Smooth muscle cell (in vitro differentiated cells): ENCODE results near the gene APLP1. TPM values are rescaled to one million over a fixed set of nuclear protein-coding genes. Genes with fewer than 3 reads are reported as not detected.
"Not testable (repeated sequence)": the region's sequence is repeated elsewhere in the genome, so short reads cannot be mapped to it uniquely, and the experiment has no call there.

Source experiments
- DNase-seq: peaks from one replicate; lab custom pipeline; 2025; ENCODE audit not compliant: unreplicated experiment; lab: John Stamatoyannopoulos, UW
- H2AFZ ChIP-seq: fragments of 200-600 bp; sonication (generic); 2 replicates; pipeline ENCODE4 v1.6.0; 2016; ENCODE audit warnings: antibody characterized with exemption, low read depth, mild to moderate bottlenecking
- H3F3A ChIP-seq: fragments of 200-600 bp; sonication (generic); 2 replicates; pipeline ENCODE4 v1.6.0; 2017; ENCODE audit warnings: antibody characterized with exemption, low read depth
- H3K27ac ChIP-seq: fragments of 200-600 bp; sonication (generic); 2 replicates; pipeline ENCODE4 v1.5.1; 2016; ENCODE audit warnings: low read depth, mild to moderate bottlenecking
- H3K27me3 ChIP-seq: fragments of 200-600 bp; sonication (generic); 2 replicates; pipeline ENCODE4 v1.6.1; 2016; ENCODE audit warnings: low read depth, mild to moderate bottlenecking
- H3K36me3 ChIP-seq: fragments of 200-600 bp; sonication (generic); 2 replicates; pipeline ENCODE4 v1.5.1; 2016; ENCODE audit warnings: low read depth
- H3K4me1 ChIP-seq: fragments of 200-600 bp; sonication (generic); 2 replicates; pipeline ENCODE4 v1.5.1; 2016; ENCODE audit warnings: low read depth
- H3K4me2 ChIP-seq: fragments of 200-600 bp; sonication (generic); 2 replicates; pipeline ENCODE4 v1.6.0; 2016; ENCODE audit warnings: mild to moderate bottlenecking
- H3K4me3 ChIP-seq: fragments of 200-600 bp; sonication (generic); 2 replicates; pipeline ENCODE4 v1.5.1; 2016; ENCODE audit warnings: mild to moderate bottlenecking
- H3K79me2 ChIP-seq: fragments of 200-600 bp; sonication (generic); 2 replicates; pipeline ENCODE4 v1.6.0; 2016; ENCODE audit warnings: low read depth, mild to moderate bottlenecking
- H3K9ac ChIP-seq: fragments of 200-600 bp; sonication (generic); 2 replicates; pipeline ENCODE4 v1.6.0; 2016; ENCODE audit warnings: low read depth
- H3K9me3 ChIP-seq: fragments of 200-600 bp; sonication (generic); replicated peaks from 2 replicates; pipeline ENCODE4 v1.5.1; 2016; ENCODE audit warnings: low read depth
- H4K20me1 ChIP-seq: fragments of 200-600 bp; sonication (generic); 2 replicates; pipeline ENCODE4 v1.6.0; 2016; ENCODE audit warnings: low read depth
- CTCF ChIP-seq: fragments of 200-600 bp; sonication (generic); IDR thresholded peaks from 2 replicates; pipeline ENCODE4 v1.5.1; 2017; ENCODE audit warnings: borderline replicate concordance, mild to moderate bottlenecking, antibody characterized with exemption; ENCODE audit not compliant: insufficient read depth, poor library complexity, severe bottlenecking
- WGBS: methylation state at CpG from one replicate; pipeline ENCODE4 v1.1.7; 2016; ENCODE audit warnings: low lambda C conversion rate; 5-methylcytosine and 5-hydroxymethylcytosine counted together
- polyA plus RNA-seq: library from polyadenylated mRNA; unstranded; fragments of >200 nt; fragmentation: Nextera tagmentation; extraction: Ambion mirVana; gene quantifications from 2 replicates; pipeline ENCODE4 v1.2.1, GENCODE V29; 2016
- total RNA-seq: library from RNA; depleted of rRNA; stranded (reverse); fragments of >200 nt; gene quantifications from 2 replicates; pipeline ENCODE4 v1.2.3, GENCODE V29; 2014

The APLP1 gene
- total and polyA plus RNA-seq, 2 experiments from 2014 or later = 81.8 to 114 TPM

GRCh38 chr19:35908973-35909683 lies 40.8 kb downstream of the APLP1 start:
- no peak overlapping the region for H3K27ac ChIP-seq
- no peaks in the 10 kb centered on the region for H3K36me3 ChIP-seq
- no peak for DNase-seq
- no peak overlapping the region for H3K4me2 ChIP-seq
- H3K9me3 ChIP-seq = no peaks in the 10 kb centered on the region
- H3K4me3 ChIP-seq = no peak overlapping the region
- no peak for TF ChIP-seq CTCF
- H3K9ac ChIP-seq = no peak overlapping the region
- 84% methylated on average over 10 of the region's 10 CpGs for WGBS
- peaks cover 9% of the 10 kb centered on the region for H3F3A ChIP-seq
- no peaks in the 10 kb centered on the region for H3K27me3 ChIP-seq
- H3K79me2 ChIP-seq = no peaks in the 10 kb centered on the region
- H3K4me1 ChIP-seq = no peaks in the 10 kb centered on the region
- H2AFZ ChIP-seq = no peak overlapping the region
- H4K20me1 ChIP-seq = no peaks in the 10 kb centered on the region

DNA sequence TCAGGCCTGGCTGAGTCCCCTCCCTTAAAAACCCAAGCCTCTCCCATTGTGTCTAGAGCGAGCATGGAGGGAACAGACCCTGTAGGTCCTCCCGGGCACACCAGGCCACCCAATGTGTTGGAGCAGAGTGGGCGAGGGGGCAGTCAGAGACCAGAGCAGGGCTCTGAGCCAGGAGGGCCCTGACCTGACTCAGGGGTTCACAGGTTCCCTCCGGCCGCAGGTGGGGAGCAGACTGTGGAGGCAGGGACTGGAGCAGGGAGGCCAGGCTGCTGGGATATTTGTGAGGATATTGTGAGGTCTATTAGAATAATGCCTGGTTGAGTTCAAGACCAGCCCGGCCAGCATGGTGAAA lies 41.3 kb downstream of the APLP1 start:
- 86% methylated on average over 6 of the region's 6 CpGs for WGBS
- Histone ChIP-seq H2AFZ (no peak overlapping the region), H3K79me2 (no peaks in the 10 kb centered on the region), H3K4me2 (no peak overlapping the region), H3K27me3 (no peaks in the 10 kb centered on the region), H3K4me1 (no peaks in the 10 kb centered on the region), H3K27ac (no peak overlapping the region), H3K9ac (no peak overlapping the region), H4K20me1 (no peaks in the 10 kb centered on the region), H3K36me3 (no peaks in the 10 kb centered on the region), H3F3A (peaks cover 6% of the 10 kb centered on the region), H3K9me3 (no peaks in the 10 kb centered on the region), H3K4me3 (no peak overlapping the region)
- no peak for TF ChIP-seq CTCF
- DNase-seq = no peak

DNA sequence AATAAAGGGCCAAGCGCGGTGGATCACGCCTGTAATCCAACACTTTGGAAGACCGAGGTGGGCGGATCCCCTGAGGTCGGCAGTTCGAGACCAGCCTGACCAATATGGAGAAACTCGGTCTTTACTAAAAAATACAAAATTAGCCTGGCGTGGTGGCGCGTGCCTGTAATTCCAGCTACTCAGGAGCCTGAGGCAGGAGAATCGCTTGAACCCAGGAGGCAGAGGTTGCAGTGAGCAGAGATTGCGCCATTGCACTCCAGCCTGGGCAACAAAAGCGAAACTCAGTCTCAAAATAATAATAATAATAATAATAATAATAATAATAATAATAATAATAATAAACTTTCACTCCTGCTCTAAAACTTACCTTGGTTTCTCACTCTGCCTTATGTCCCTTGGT lies 42.0 kb downstream of the APLP1 start:
- not testable (repeated sequence) for H3K4me3 ChIP-seq, H3K79me2 ChIP-seq, H3F3A ChIP-seq, H4K20me1 ChIP-seq, H3K9ac ChIP-seq, H3K36me3 ChIP-seq, H3K27me3 ChIP-seq, H3K4me1 ChIP-seq, H3K27ac ChIP-seq, H2AFZ ChIP-seq, H3K9me3 ChIP-seq, H3K4me2 ChIP-seq, DNase-seq
- WGBS = 94% methylated on average over 14 of the region's 14 CpGs

- Histone ChIP-seq H3K9ac (no peak overlapping the region), H2AFZ (no peak overlapping the region), H3K36me3 (no peaks in the 10 kb centered on the region), H3K4me3 (no peak overlapping the region), H3K4me2 (no peak overlapping the region), H4K20me1 (no peaks in the 10 kb centered on the region), H3K27me3 (no peaks in the 10 kb centered on the region), H3K4me1 (no peaks in the 10 kb centered on the region), H3K27ac (no peak overlapping the region), H3K79me2 (no peaks in the 10 kb centered on the region), H3F3A (no peaks in the 10 kb centered on the region), H3K9me3 (no peaks in the 10 kb centered on the region)
- no peak for DNase-seq
- TF ChIP-seq CTCF = no peak
- WGBS = 57% methylated on average over 3 of the region's 3 CpGs
Measured at GRCh38 chr19:35911173-35911572, 42.8 kb downstream of the APLP1 start.
